ENCODE results near the gene PSMC3IP.

The PSMC3IP gene

GRCh38 chr17:42586514-42587230 lies 9.1 kb upstream of the PSMC3IP start:
- Histone ChIP-seq H3K4me1 (ENCODE audit: control insufficient read depth in 1 of 2, insufficient read depth in 2 of 2, low read length in 2 of 2) (peaks cover 6 to 13% of the 10 kb centered on the region in 2 donors), H3K27ac (ENCODE audit: low read depth, low read length) (no peak overlapping the region), H3K27me3 (ENCODE audit: control insufficient read depth in 1 of 2, insufficient read depth in 2 of 2, low read length in 2 of 2) (no peaks in the 10 kb centered on the region), H3K9me3 (ENCODE audit: control insufficient read depth in 1 of 2, low read length in 2 of 2) (no peaks in the 10 kb centered on the region), H3K36me3 (ENCODE audit: control insufficient read depth in 1 of 2, insufficient read depth in 2 of 2, low read length in 2 of 2) (peaks cover 40 to 92% of the 10 kb centered on the region in 2 donors), H3K4me3 (ENCODE audit: low read depth in 1 of 2, low read length in 2 of 2) (no peak overlapping the region), H3K9ac (ENCODE audit: low read depth in 1 of 2, low read length in 2 of 2) (no peak overlapping the region)

- Histone ChIP-seq H3K9me3 (ENCODE audit: control insufficient read depth in 1 of 2, low read length in 2 of 2) (no peaks in the 10 kb centered on the region), H3K9ac (ENCODE audit: low read depth in 1 of 2, low read length in 2 of 2) (no peak overlapping the region), H3K36me3 (ENCODE audit: control insufficient read depth in 1 of 2, insufficient read depth in 2 of 2, low read length in 2 of 2) (peaks cover 42 to 90% of the 10 kb centered on the region in 2 donors), H3K27me3 (ENCODE audit: control insufficient read depth in 1 of 2, insufficient read depth in 2 of 2, low read length in 2 of 2) (no peaks in the 10 kb centered on the region), H3K27ac (ENCODE audit: low read depth, low read length) (no peak overlapping the region), H3K4me3 (ENCODE audit: low read depth in 1 of 2, low read length in 2 of 2) (no peak overlapping the region), H3K4me1 (ENCODE audit: control insufficient read depth in 1 of 2, insufficient read depth in 2 of 2, low read length in 2 of 2) (peaks cover 6 to 13% of the 10 kb centered on the region in 2 donors)
These were observed 7.8 kb upstream of the PSMC3IP start for GRCh38 chr17:42585353-42585752.

- Histone ChIP-seq H3K9me3 (ENCODE audit: control insufficient read depth in 1 of 2, low read length in 2 of 2) (no peaks in the 10 kb centered on the region), H3K27ac (ENCODE audit: low read depth, low read length) (no peak overlapping the region), H3K4me3 (ENCODE audit: low read depth in 1 of 2, low read length in 2 of 2) (no peak overlapping the region), H3K4me1 (ENCODE audit: control insufficient read depth in 1 of 2, insufficient read depth in 2 of 2, low read length in 2 of 2) (peaks cover 6 to 13% of the 10 kb centered on the region in 2 donors), H3K27me3 (ENCODE audit: control insufficient read depth in 1 of 2, insufficient read depth in 2 of 2, low read length in 2 of 2) (no peaks in the 10 kb centered on the region), H3K9ac (ENCODE audit: low read depth in 1 of 2, low read length in 2 of 2) (no peak overlapping the region), H3K36me3 (ENCODE audit: control insufficient read depth in 1 of 2, insufficient read depth in 2 of 2, low read length in 2 of 2) (peaks cover 46 to 92% of the 10 kb centered on the region in 2 donors)
These were observed 7.4 kb upstream of the PSMC3IP start for GRCh38 chr17:42584880-42585279.

- no peak overlapping the region for H3K27ac ChIP-seq (ENCODE audit: low read depth, low read length)
These were observed 4.3 kb upstream of the PSMC3IP start for GRCh38 chr17:42581744-42582270.

GRCh38 chr17:42579794-42580551 lies 2.4 kb upstream of the PSMC3IP start:
- Histone ChIP-seq H3K4me1 (ENCODE audit: control insufficient read depth in 1 of 2, insufficient read depth in 2 of 2, low read length in 2 of 2) (peaks cover 19 to 22% of the 10 kb centered on the region in 2 donors), H3K27ac (ENCODE audit: low read depth, low read length) (no peak overlapping the region), H3K9me3 (ENCODE audit: control insufficient read depth in 1 of 2, low read length in 2 of 2) (no peaks in the 10 kb centered on the region), H3K27me3 (ENCODE audit: control insufficient read depth in 1 of 2, insufficient read depth in 2 of 2, low read length in 2 of 2) (no peaks in the 10 kb centered on the region), H3K36me3 (ENCODE audit: control insufficient read depth in 1 of 2, insufficient read depth in 2 of 2, low read length in 2 of 2) (peaks cover 38 to 56% of the 10 kb centered on the region in 2 donors), H3K4me3 (ENCODE audit: low read depth in 1 of 2, low read length in 2 of 2) (no peak overlapping the region), H3K9ac (ENCODE audit: low read depth in 1 of 2, low read length in 2 of 2) (no peak overlapping the region)

More at GRCh38 chr17:42581744-42582270, 4.3 kb upstream of the PSMC3IP start:
- Histone ChIP-seq H3K36me3 (ENCODE audit: control insufficient read depth in 1 of 2, insufficient read depth in 2 of 2, low read length in 2 of 2) (peaks cover 42 to 69% of the 10 kb centered on the region in 2 donors), H3K9me3 (ENCODE audit: control insufficient read depth in 1 of 2, low read length in 2 of 2) (no peaks in the 10 kb centered on the region), H3K4me1 (ENCODE audit: control insufficient read depth in 1 of 2, insufficient read depth in 2 of 2, low read length in 2 of 2) (peaks cover 16 to 30% of the 10 kb centered on the region in 2 donors), H3K4me3 (ENCODE audit: low read depth in 1 of 2, low read length in 2 of 2) (no peak overlapping the region), H3K9ac (ENCODE audit: low read depth in 1 of 2, low read length in 2 of 2) (no peak overlapping the region), H3K27me3 (ENCODE audit: control insufficient read depth in 1 of 2, insufficient read depth in 2 of 2, low read length in 2 of 2) (no peaks in the 10 kb centered on the region)

GRCh38 chr17:42578282-42578869 lies 847 bp upstream of the PSMC3IP start:
- H3K9ac ChIP-seq (ENCODE audit: low read depth in 1 of 2, low read length in 2 of 2): peak overlapping the region; percentile 77 to 95
- H3K4me1 ChIP-seq (ENCODE audit: control insufficient read depth in 1 of 2, insufficient read depth in 2 of 2, low read length in 2 of 2): peaks cover 17 to 22% of the 10 kb centered on the region in 2 donors

GRCh38 chr17:42577140-42577531 lies 393 bp downstream of the PSMC3IP start:
- no peak overlapping the region for H3K27ac ChIP-seq (ENCODE audit: low read depth, low read length)
- H3K9me3 ChIP-seq (ENCODE audit: control insufficient read depth in 1 of 2, low read length in 2 of 2): no peaks in the 10 kb centered on the region
- H3K9ac ChIP-seq (ENCODE audit: low read depth in 1 of 2, low read length in 2 of 2): peak overlapping the region; percentile 77 to 78
- peaks cover 39 to 57% of the 10 kb centered on the region in 2 donors for H3K36me3 ChIP-seq (ENCODE audit: control insufficient read depth in 1 of 2, insufficient read depth in 2 of 2, low read length in 2 of 2)
- H3K27me3 ChIP-seq (ENCODE audit: control insufficient read depth in 1 of 2, insufficient read depth in 2 of 2, low read length in 2 of 2): no peaks in the 10 kb centered on the region
- H3K4me3 ChIP-seq (ENCODE audit: low read depth in 1 of 2, low read length in 2 of 2): peak overlapping the region; percentile 89 to 95
- H3K4me1 ChIP-seq (ENCODE audit: control insufficient read depth in 1 of 2, insufficient read depth in 2 of 2, low read length in 2 of 2): peaks cover 17 to 22% of the 10 kb centered on the region in 2 donors

More at GRCh38 chr17:42578282-42578869, 847 bp upstream of the PSMC3IP start:
- H3K4me3 ChIP-seq (ENCODE audit: low read depth in 1 of 2, low read length in 2 of 2): peak overlapping the region; percentile 89 to 95
- no peaks in the 10 kb centered on the region for H3K27me3 ChIP-seq (ENCODE audit: control insufficient read depth in 1 of 2, insufficient read depth in 2 of 2, low read length in 2 of 2)
- H3K9me3 ChIP-seq (ENCODE audit: control insufficient read depth in 1 of 2, low read length in 2 of 2): no peaks in the 10 kb centered on the region
- peak overlapping the region; percentile 74 for H3K27ac ChIP-seq (ENCODE audit: low read depth, low read length)
- peaks cover 40 to 59% of the 10 kb centered on the region in 2 donors for H3K36me3 ChIP-seq (ENCODE audit: control insufficient read depth in 1 of 2, insufficient read depth in 2 of 2, low read length in 2 of 2)

GRCh38 chr17:42574463-42574862 lies 3.1 kb downstream of the PSMC3IP start:
- Histone ChIP-seq H3K9ac (ENCODE audit: low read depth in 1 of 2, low read length in 2 of 2) (no peak overlapping the region), H3K9me3 (ENCODE audit: control insufficient read depth in 1 of 2, low read length in 2 of 2) (no peaks in the 10 kb centered on the region), H3K27me3 (ENCODE audit: control insufficient read depth in 1 of 2, insufficient read depth in 2 of 2, low read length in 2 of 2) (no peaks in the 10 kb centered on the region), H3K36me3 (ENCODE audit: control insufficient read depth in 1 of 2, insufficient read depth in 2 of 2, low read length in 2 of 2) (peaks cover 42 to 58% of the 10 kb centered on the region in 2 donors), H3K4me3 (ENCODE audit: low read depth in 1 of 2, low read length in 2 of 2) (no peak overlapping the region), H3K27ac (ENCODE audit: low read depth, low read length) (no peak overlapping the region), H3K4me1 (ENCODE audit: control insufficient read depth in 1 of 2, insufficient read depth in 2 of 2, low read length in 2 of 2) (peaks cover 18 to 22% of the 10 kb centered on the region in 2 donors)

GRCh38 chr17:42573095-42573494 lies 4.4 kb downstream of the PSMC3IP start:
- peaks cover 53 to 67% of the 10 kb centered on the region in 2 donors for H3K36me3 ChIP-seq (ENCODE audit: control insufficient read depth in 1 of 2, insufficient read depth in 2 of 2, low read length in 2 of 2)

More at GRCh38 chr17:42573095-42573494, 4.4 kb downstream of the PSMC3IP start:
- Histone ChIP-seq H3K4me3 (ENCODE audit: low read depth in 1 of 2, low read length in 2 of 2) (no peak overlapping the region), H3K27me3 (ENCODE audit: control insufficient read depth in 1 of 2, insufficient read depth in 2 of 2, low read length in 2 of 2) (no peaks in the 10 kb centered on the region), H3K4me1 (ENCODE audit: control insufficient read depth in 1 of 2, insufficient read depth in 2 of 2, low read length in 2 of 2) (peaks cover 24 to 26% of the 10 kb centered on the region in 2 donors), H3K9me3 (ENCODE audit: control insufficient read depth in 1 of 2, low read length in 2 of 2) (no peaks in the 10 kb centered on the region), H3K27ac (ENCODE audit: low read depth, low read length) (no peak overlapping the region), H3K9ac (ENCODE audit: low read depth in 1 of 2, low read length in 2 of 2) (no peak overlapping the region)

Data from duodenal mucosa (tissue), 2 donors.